ENCODE measurements around the gene SLC6A18. TPM values are rescaled to one million over a fixed set of nuclear protein-coding genes. Genes with fewer than 3 reads are reported as not detected.
A peak's percentile ranks its signal among the peaks of the same experiment; 100 is the strongest.

Gene SLC6A18
- total and polyA plus RNA-seq, 9 of the 15 experiments (the other 6 are each of a cell fraction or from before 2014, with no cell fraction given), result not detected

GRCh38 chr5:1199649-1200494 lies 25.3 kb upstream of the SLC6A18 start (continued):
- TF ChIP-seq CTCF (IDR thresholded peaks at IDR 0.05 in 2 of 3, conservative IDR thresholded peaks at IDR 0.05 in 1 of 3; ENCODE audit: insufficient read depth in 2 of 3, low read depth in 1 of 3, low read length in 3 of 3) (0 out of 6 replicates have a peak, but pooled peaks of 1 of the 3 experiments have one; percentile 11), NRF1 (conservative IDR thresholded peaks at IDR 0.05 in 1 of 2, IDR thresholded peaks at IDR 0.05 in 1 of 2) (peak in 1 of 2 experiments; percentile 46; a peak in 2 of 4 replicates), SFPQ (IDR thresholded peaks at IDR 0.05; ENCODE audit: low read depth, low read length) (no peak), CSDE1 (IDR thresholded peaks at IDR 0.05) (peak in 1 of 2 experiments; percentile 71; a peak in 2 of 4 replicates), ZNF589 (CRISPR knock-in tag; IDR thresholded peaks at IDR 0.05; ENCODE audit: low read depth) (peak; percentile 83), MITF (IDR thresholded peaks at IDR 0.05) (peak; percentile 56; the same call in 1 of the 2 replicates), ZNF584 (CRISPR knock-in tag; IDR thresholded peaks at IDR 0.05; ENCODE audit: low read depth) (no peak), U2AF2 (optimal IDR thresholded peaks at IDR 0.05; ENCODE audit: low read depth, low read length) (no peak), ZNF668 (CRISPR knock-in tag; IDR thresholded peaks at IDR 0.05) (no peak), ZNF316 (IDR thresholded peaks at IDR 0.05) (peak; percentile 86), MXD1 (CRISPR knock-in tag; IDR thresholded peaks at IDR 0.05; ENCODE audit: borderline replicate concordance, poor library complexity, severe bottlenecking) (no peak), KLF1 (tag; IDR thresholded peaks at IDR 0.05) (no peak), ZNF23 (CRISPR knock-in tag; IDR thresholded peaks at IDR 0.05) (no peak), PTTG1 (tag; IDR thresholded peaks at IDR 0.05; ENCODE audit: low read depth) (no peak), ARID3A (IDR thresholded peaks at IDR 0.05; ENCODE audit: borderline replicate concordance, low read depth, low read length) (no peak), ZNF511 (CRISPR knock-in tag; IDR thresholded peaks at IDR 0.05) (no peak), ZNF12 (CRISPR knock-in tag; IDR thresholded peaks at IDR 0.05) (no peak)

Measured in K562 (cell line).